HepG2 (cell line): Measurements from ENCODE around the gene ZNF91. TPM values are rescaled to one million over a fixed set of nuclear protein-coding genes. Genes with fewer than 3 reads are reported as not detected.

Source experiments
- ATAC-seq: fragments of 200-7000 bp; cut with Tn5 transposase; 3 replicates; pipeline ENCODE4 v1.9.1; 2020; ENCODE audit warnings: mild to moderate bottlenecking, moderate library complexity
- BruUV-seq: library from RNA; stranded (reverse); fragments of 400-500 nt; replicated peaks from 2 replicates; lab custom pipeline; 2021; lab: Mats Ljungman, UMichigan
- CTCF ChIA-PET: fragments of 300-600 bp; formaldehyde crosslinking; extraction: SDS; loops from one replicate; lab custom pipeline; 2021; ENCODE audit warnings: low total read pairs, inconsistent platforms, low intra/inter-chr PET ratio; lab: Yijun Ruan, JAX
- POLR2A ChIA-PET: fragments of 350-600 bp; sonication (Branson Sonifier 250); formaldehyde crosslinking; loops from one replicate; lab custom pipeline; 2020; ENCODE audit warnings: antibody characterized with exemption, inconsistent platforms; lab: Yijun Ruan, JAX
- DNase-seq: peaks from one replicate; pipeline ENCODE4 v3.0.0-alpha.2; 2015; ENCODE audit warnings: low spot score
- FAIRE-seq: peaks from 3 replicates; lab custom pipeline; 2011; peaks lifted over from hg19 to GRCh38; lab: Jason Lieb, UNC
- H2AFZ ChIP-seq: one replicate; pipeline ENCODE4 v1.6.1; 2011; ENCODE audit warnings: low read length, inconsistent platforms
- H3K27ac ChIP-seq: fragments of 300-600 bp; 3 replicates; pipeline ENCODE4 v1.8.0; 2011; ENCODE audit warnings: mixed run types, mild to moderate bottlenecking, mixed read lengths, low read length, inconsistent platforms; ENCODE audit not compliant: insufficient read depth; ENCODE audit errors: extremely low read length
- H3K27me3 ChIP-seq, 2 experiments: fragments of 200-600 bp in 1 of 2; 2 replicates in 1 of 2; 3 replicates in 1 of 2; pipeline versions ENCODE4 v1.6.0 to v1.8.0; 2011; ENCODE audit warnings: low read length in 2 of 2, mild to moderate bottlenecking in 2 of 2, moderate library complexity in 2 of 2, inconsistent platforms in 1 of 2; ENCODE audit not compliant: insufficient read depth in 2 of 2, control insufficient read depth in 1 of 2
- H3K36me3 ChIP-seq, 2 experiments: fragments of 200-600 bp in 1 of 2; replicated peaks in 1 of 2; 2 replicates in 1 of 2; 3 replicates in 1 of 2; pipeline versions ENCODE4 v1.5.1 to v1.8.0; 2011; ENCODE audit warnings: low read length in 2 of 2, inconsistent platforms in 1 of 2; ENCODE audit not compliant: insufficient read depth in 2 of 2, control insufficient read depth in 1 of 2
- H3K4me1 ChIP-seq: 2 replicates; pipeline ENCODE4 v1.5.1; 2012; ENCODE audit warnings: low read length, inconsistent platforms; ENCODE audit not compliant: insufficient read depth
- H3K4me2 ChIP-seq: 2 replicates; pipeline ENCODE4 v1.6.0; 2011; ENCODE audit warnings: low read depth, low read length, inconsistent platforms
- H3K4me3 ChIP-seq, 3 experiments: fragments of 200-600 bp in 1 of 3; sonication (generic), shearing (Covaris generic) in 1 of 3; replicated peaks in 1 of 3; 2 replicates each; pipeline ENCODE4 v1.5.1; 2011 to 2016; ENCODE audit warnings: low read length in 3 of 3, inconsistent platforms in 2 of 3, low read depth in 2 of 3, mild to moderate bottlenecking in 2 of 3, control low read depth in 1 of 3, mixed read lengths in 1 of 3; ENCODE audit not compliant: insufficient read depth in 1 of 3
- H3K79me2 ChIP-seq: one replicate; pipeline ENCODE4 v1.6.1; 2011; ENCODE audit warnings: low read length, inconsistent platforms; ENCODE audit not compliant: insufficient read depth
- H3K9ac ChIP-seq: 2 replicates; pipeline ENCODE4 v1.6.0; 2011; ENCODE audit warnings: mild to moderate bottlenecking, low read depth, low read length, inconsistent platforms; ENCODE audit not compliant: insufficient read depth
- H3K9me3 ChIP-seq: 2 replicates; pipeline ENCODE4 v1.5.1; 2012; ENCODE audit warnings: mild to moderate bottlenecking, low read length
- H4K20me1 ChIP-seq: 2 replicates; pipeline ENCODE4 v1.6.0; 2011; ENCODE audit warnings: inconsistent platforms, mild to moderate bottlenecking, low read length, moderate library complexity; ENCODE audit not compliant: insufficient read depth
- AGO1 ChIP-seq: fragments of 200-400 bp; formaldehyde crosslinking; IDR thresholded peaks from 2 replicates; pipeline ENCODE4 v1.6.1; 2017; ENCODE audit warnings: mild to moderate bottlenecking, low read depth, low read length, moderate library complexity; ENCODE audit not compliant: poor library complexity, severe bottlenecking
- HCFC1 ChIP-seq: fragments of 150-350 bp; IDR thresholded peaks from 2 replicates; pipeline ENCODE4 v1.6.1; 2014; ENCODE audit warnings: low read depth, low read length
- MIER3 ChIP-seq: IDR thresholded peaks from 2 replicates; pipeline ENCODE4 v1.6.1; 2016; ENCODE audit warnings: missing compliant biosample characterization, borderline replicate concordance
- PHF21A ChIP-seq: sonication (generic); formaldehyde crosslinking; IDR thresholded peaks from 2 replicates; pipeline ENCODE4 v1.5.0; 2020; ENCODE audit warnings: mild to moderate bottlenecking, missing genetic modification reagents
- RFX3 ChIP-seq: IDR thresholded peaks from 2 replicates; pipeline ENCODE4 v1.6.1; 2016; ENCODE audit warnings: missing biosample characterization, missing genetic modification reagents
- TMF1 ChIP-seq: sonication (generic); formaldehyde crosslinking; IDR thresholded peaks from 2 replicates; pipeline ENCODE4 v1.8.1; 2022; ENCODE audit warnings: low read depth, missing genetic modification reagents
- ZNF24 ChIP-seq: fragments of 450-650 bp; IDR thresholded peaks from 2 replicates; pipeline ENCODE4 v1.6.1; 2017; ENCODE audit warnings: antibody characterized with exemption, mild to moderate bottlenecking
- ZNF296 ChIP-seq: sonication (generic); formaldehyde crosslinking; conservative IDR thresholded peaks from 2 replicates; pipeline ENCODE4 v1.5.0; 2020; ENCODE audit warnings: mild to moderate bottlenecking, missing genetic modification reagents
- ZNF501 ChIP-seq: sonication (generic); formaldehyde crosslinking; IDR thresholded peaks from 2 replicates; pipeline ENCODE4 v1.5.1; 2020; ENCODE audit warnings: mild to moderate bottlenecking, moderate library complexity, missing genetic modification reagents
- WGBS: methylation state at CpG from one replicate; pipeline ENCODE4 v1.1.6; 2017; ENCODE audit warnings: low lambda C conversion rate; 5-methylcytosine and 5-hydroxymethylcytosine counted together
- in situ Hi-C: cut with HindIII; loops from 2 replicates; pipeline ENCODE4 v1.10.0; 2017; ENCODE audit warnings: low pct_unique_long_range_greater_than_20kb; ENCODE audit not compliant: extremely low pct_ligation_motif_present
- intact Hi-C: fragments of 100-400 bp; cut with micrococcal nuclease; formaldehyde crosslinking; loops from one replicate; pipeline ENCODE4 v1.10.0; 2022; ENCODE audit not compliant: unreplicated experiment
- polyA plus RNA-seq, 8 experiments: library from polyadenylated mRNA; depleted of rRNA in 3 of 8; stranded (reverse) in 7 of 8; unstranded in 1 of 8; fragments of >200 nt; fragmentation: Illumina TruSeq in 4 of 8; extraction: Trizol in 4 of 8; gene quantifications; 2 replicates each; pipeline versions ENCODE4 v1.2.1 to v1.2.3, GENCODE V29; 2011 to 2016; ENCODE audit warnings: low read depth in 4 of 8, missing spikeins in 1 of 8, mixed read lengths in 1 of 8; ENCODE audit not compliant: insufficient read depth in 1 of 8
- total RNA-seq, 5 experiments: library from RNA; depleted of rRNA; stranded (reverse); fragments of >200 nt; fragmentation: Illumina TruSeq; extraction: Trizol; gene quantifications; 2 replicates each; pipeline ENCODE4 v1.2.3, GENCODE V29; 2016; ENCODE audit warnings: low read depth in 1 of 5
- TF ChIP-seq, protein P1 (sequence below): sonication (generic); formaldehyde crosslinking; IDR thresholded peaks from 2 replicates; pipeline ENCODE4 v1.8.0; 2022; ENCODE audit warnings: missing genetic modification reagents, mild to moderate bottlenecking, borderline replicate concordance
- TF ChIP-seq, protein P2 (sequence below): sonication (generic); formaldehyde crosslinking; IDR thresholded peaks from 2 replicates; pipeline ENCODE4 v1.9.0; 2021; ENCODE audit warnings: missing genetic modification reagents, borderline replicate concordance
- TF ChIP-seq, protein P3 (sequence below): sonication (generic); formaldehyde crosslinking; conservative IDR thresholded peaks from 2 replicates; pipeline ENCODE4 v1.4.0; 2020; ENCODE audit warnings: missing genetic modification reagents
- TF ChIP-seq, protein P4 (sequence below): sonication (generic); formaldehyde crosslinking; IDR thresholded peaks from 2 replicates; pipeline ENCODE4 v1.4.0; 2020; ENCODE audit warnings: mild to moderate bottlenecking, missing genetic modification reagents, borderline replicate concordance
- TF ChIP-seq, protein P5 (sequence below), 2 experiments: fragments of 450-650 bp in 1 of 2; sonication (generic) in 1 of 2; formaldehyde crosslinking; IDR thresholded peaks; 2 replicates each; pipeline versions ENCODE4 v1.5.0 to v1.8.0; 2020 to 2022; ENCODE audit warnings: mild to moderate bottlenecking in 1 of 2, missing genetic modification reagents in 1 of 2

Gene ZNF91
- total and polyA plus RNA-seq, 2 of the 13 experiments (the other 11 are each of a cell fraction or from before 2014, with no cell fraction given), result 19.4 to 21.5 TPM

DNA sequence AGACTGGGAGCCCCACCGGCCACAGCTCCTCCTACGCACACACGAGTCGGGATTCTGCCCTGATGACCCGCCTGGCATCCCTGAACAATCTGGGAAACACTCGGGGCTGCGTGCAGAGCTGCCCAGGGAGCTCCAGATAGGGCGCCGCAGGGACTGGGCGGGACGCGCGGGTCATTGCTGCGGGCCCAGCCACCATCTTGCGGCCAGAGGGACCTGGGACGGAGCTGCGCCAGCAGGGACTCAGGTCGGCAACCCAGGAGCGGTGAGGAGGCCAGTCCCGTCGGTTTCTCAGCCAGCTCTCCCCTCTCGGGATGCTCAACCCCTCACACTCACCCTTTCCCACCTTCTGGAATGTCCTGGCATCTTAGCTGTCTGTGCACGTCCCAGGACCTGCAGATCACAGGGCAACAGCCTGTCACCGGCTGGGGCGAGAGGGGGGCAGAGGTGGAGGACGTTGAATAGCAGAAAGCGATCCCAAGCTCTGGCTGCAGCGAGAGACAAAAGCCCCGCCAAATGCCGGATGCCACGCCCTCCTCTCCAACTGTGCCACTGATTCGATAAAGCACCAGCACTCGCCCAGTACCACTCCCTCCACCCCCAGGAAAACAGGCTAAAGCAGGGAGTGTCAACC, 20.4 kb upstream of the ZNF91 start:
- Histone ChIP-seq H3K36me3 (no peaks in the 10 kb centered on the region), H3K4me3 (no peak overlapping the region), H3K9me3 (peaks cover 7% of the 10 kb centered on the region), H2AFZ (no peak overlapping the region), H4K20me1 (no peaks in the 10 kb centered on the region), H3K9ac (no peak overlapping the region), H3K4me2 (no peak overlapping the region), H3K27me3 (no peaks in the 10 kb centered on the region), H3K4me1 (no peaks in the 10 kb centered on the region), H3K79me2 (no peaks in the 10 kb centered on the region), H3K27ac (no peak overlapping the region)
- CTCF ChIA-PET, result no interaction called here
- 34% methylated on average over 15 of the region's 33 CpGs for WGBS
- FAIRE-seq (no peak), ATAC-seq (no peak), DNase-seq (no peak)
- no TSS peak for BruUV-seq
- in situ Hi-C loops, result no loop called here
- intact Hi-C loops, result no loop called here
- POLR2A ChIA-PET, result no interaction called here
- no peak for TF ChIP-seq TMF1 (CRISPR knock-in tag)
- TF ChIP-seq, protein P1, sequence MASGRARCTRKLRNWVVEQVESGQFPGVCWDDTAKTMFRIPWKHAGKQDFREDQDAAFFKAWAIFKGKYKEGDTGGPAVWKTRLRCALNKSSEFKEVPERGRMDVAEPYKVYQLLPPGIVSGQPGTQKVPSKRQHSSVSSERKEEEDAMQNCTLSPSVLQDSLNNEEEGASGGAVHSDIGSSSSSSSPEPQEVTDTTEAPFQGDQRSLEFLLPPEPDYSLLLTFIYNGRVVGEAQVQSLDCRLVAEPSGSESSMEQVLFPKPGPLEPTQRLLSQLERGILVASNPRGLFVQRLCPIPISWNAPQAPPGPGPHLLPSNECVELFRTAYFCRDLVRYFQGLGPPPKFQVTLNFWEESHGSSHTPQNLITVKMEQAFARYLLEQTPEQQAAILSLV (CRISPR knock-in tag), result no peak
- TF ChIP-seq ZNF501, result no peak
- no peak for TF ChIP-seq ZNF24
- TF ChIP-seq, protein P2, sequence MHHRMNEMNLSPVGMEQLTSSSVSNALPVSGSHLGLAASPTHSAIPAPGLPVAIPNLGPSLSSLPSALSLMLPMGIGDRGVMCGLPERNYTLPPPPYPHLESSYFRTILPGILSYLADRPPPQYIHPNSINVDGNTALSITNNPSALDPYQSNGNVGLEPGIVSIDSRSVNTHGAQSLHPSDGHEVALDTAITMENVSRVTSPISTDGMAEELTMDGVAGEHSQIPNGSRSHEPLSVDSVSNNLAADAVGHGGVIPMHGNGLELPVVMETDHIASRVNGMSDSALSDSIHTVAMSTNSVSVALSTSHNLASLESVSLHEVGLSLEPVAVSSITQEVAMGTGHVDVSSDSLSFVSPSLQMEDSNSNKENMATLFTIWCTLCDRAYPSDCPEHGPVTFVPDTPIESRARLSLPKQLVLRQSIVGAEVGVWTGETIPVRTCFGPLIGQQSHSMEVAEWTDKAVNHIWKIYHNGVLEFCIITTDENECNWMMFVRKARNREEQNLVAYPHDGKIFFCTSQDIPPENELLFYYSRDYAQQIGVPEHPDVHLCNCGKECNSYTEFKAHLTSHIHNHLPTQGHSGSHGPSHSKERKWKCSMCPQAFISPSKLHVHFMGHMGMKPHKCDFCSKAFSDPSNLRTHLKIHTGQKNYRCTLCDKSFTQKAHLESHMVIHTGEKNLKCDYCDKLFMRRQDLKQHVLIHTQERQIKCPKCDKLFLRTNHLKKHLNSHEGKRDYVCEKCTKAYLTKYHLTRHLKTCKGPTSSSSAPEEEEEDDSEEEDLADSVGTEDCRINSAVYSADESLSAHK, result no peak
- TF ChIP-seq, protein P3, sequence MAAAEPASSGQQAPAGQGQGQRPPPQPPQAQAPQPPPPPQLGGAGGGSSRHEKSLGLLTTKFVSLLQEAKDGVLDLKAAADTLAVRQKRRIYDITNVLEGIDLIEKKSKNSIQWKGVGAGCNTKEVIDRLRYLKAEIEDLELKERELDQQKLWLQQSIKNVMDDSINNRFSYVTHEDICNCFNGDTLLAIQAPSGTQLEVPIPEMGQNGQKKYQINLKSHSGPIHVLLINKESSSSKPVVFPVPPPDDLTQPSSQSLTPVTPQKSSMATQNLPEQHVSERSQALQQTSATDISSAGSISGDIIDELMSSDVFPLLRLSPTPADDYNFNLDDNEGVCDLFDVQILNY (CRISPR knock-in tag), result no peak
- TF ChIP-seq, protein P4, sequence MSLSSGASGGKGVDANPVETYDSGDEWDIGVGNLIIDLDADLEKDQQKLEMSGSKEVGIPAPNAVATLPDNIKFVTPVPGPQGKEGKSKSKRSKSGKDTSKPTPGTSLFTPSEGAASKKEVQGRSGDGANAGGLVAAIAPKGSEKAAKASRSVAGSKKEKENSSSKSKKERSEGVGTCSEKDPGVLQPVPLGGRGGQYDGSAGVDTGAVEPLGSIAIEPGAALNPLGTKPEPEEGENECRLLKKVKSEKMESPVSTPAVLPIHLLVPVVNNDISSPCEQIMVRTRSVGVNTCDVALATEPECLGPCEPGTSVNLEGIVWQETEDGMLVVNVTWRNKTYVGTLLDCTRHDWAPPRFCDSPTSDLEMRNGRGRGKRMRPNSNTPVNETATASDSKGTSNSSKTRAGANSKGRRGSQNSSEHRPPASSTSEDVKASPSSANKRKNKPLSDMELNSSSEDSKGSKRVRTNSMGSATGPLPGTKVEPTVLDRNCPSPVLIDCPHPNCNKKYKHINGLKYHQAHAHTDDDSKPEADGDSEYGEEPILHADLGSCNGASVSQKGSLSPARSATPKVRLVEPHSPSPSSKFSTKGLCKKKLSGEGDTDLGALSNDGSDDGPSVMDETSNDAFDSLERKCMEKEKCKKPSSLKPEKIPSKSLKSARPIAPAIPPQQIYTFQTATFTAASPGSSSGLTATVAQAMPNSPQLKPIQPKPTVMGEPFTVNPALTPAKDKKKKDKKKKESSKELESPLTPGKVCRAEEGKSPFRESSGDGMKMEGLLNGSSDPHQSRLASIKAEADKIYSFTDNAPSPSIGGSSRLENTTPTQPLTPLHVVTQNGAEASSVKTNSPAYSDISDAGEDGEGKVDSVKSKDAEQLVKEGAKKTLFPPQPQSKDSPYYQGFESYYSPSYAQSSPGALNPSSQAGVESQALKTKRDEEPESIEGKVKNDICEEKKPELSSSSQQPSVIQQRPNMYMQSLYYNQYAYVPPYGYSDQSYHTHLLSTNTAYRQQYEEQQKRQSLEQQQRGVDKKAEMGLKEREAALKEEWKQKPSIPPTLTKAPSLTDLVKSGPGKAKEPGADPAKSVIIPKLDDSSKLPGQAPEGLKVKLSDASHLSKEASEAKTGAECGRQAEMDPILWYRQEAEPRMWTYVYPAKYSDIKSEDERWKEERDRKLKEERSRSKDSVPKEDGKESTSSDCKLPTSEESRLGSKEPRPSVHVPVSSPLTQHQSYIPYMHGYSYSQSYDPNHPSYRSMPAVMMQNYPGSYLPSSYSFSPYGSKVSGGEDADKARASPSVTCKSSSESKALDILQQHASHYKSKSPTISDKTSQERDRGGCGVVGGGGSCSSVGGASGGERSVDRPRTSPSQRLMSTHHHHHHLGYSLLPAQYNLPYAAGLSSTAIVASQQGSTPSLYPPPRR, result no peak
- TF ChIP-seq RFX3, result no peak
- TF ChIP-seq, protein P5, sequence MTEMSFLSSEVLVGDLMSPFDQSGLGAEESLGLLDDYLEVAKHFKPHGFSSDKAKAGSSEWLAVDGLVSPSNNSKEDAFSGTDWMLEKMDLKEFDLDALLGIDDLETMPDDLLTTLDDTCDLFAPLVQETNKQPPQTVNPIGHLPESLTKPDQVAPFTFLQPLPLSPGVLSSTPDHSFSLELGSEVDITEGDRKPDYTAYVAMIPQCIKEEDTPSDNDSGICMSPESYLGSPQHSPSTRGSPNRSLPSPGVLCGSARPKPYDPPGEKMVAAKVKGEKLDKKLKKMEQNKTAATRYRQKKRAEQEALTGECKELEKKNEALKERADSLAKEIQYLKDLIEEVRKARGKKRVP (CRISPR knock-in tag; IDR thresholded peaks at IDR 0.05), result no peak
- TF ChIP-seq ZNF296 (CRISPR knock-in tag), result no peak
- TF ChIP-seq PHF21A (CRISPR knock-in tag), result no peak
- TF ChIP-seq HCFC1, result no peak
- TF ChIP-seq AGO1, result no peak
- no peak for TF ChIP-seq MIER3
